Loucy (cell line): ENCODE results near the gene THADA.

Experiments used
- H2AFZ ChIP-seq: fragments of 200-600 bp; sonication (generic); 2 replicates; pipeline ENCODE4 v1.6.0; 2016; ENCODE audit warnings: antibody characterized with exemption, mild to moderate bottlenecking, low read length, moderate library complexity
- H3F3A ChIP-seq: fragments of 200-600 bp; 2 replicates; pipeline ENCODE4 v1.6.0; 2016; ENCODE audit warnings: antibody characterized with exemption, low read depth, mild to moderate bottlenecking
- H3K27me3 ChIP-seq: fragments of 200-600 bp; sonication (generic); 2 replicates; pipeline ENCODE4 v1.6.1; 2014; ENCODE audit warnings: low read length, mild to moderate bottlenecking; ENCODE audit not compliant: insufficient read depth, poor library complexity, severe bottlenecking
- H3K36me3 ChIP-seq: fragments of 200-600 bp; sonication (generic); 2 replicates; pipeline ENCODE4 v1.6.1; 2016; ENCODE audit warnings: low read length; ENCODE audit not compliant: insufficient read depth
- H3K4me1 ChIP-seq: fragments of 200-600 bp; sonication (generic); 2 replicates; pipeline ENCODE4 v1.5.1; 2014; ENCODE audit warnings: low read length, mild to moderate bottlenecking; ENCODE audit not compliant: insufficient read depth, poor library complexity, severe bottlenecking
- H3K4me2 ChIP-seq: fragments of 200-600 bp; sonication (generic); 2 replicates; pipeline ENCODE4 v1.6.0; 2014; ENCODE audit warnings: antibody characterized with exemption, low read length, low read depth, mild to moderate bottlenecking; ENCODE audit not compliant: poor library complexity, severe bottlenecking
- H3K4me3 ChIP-seq: fragments of 200-600 bp; sonication (generic); 2 replicates; pipeline ENCODE4 v1.5.1; 2014; ENCODE audit warnings: low read length, mild to moderate bottlenecking, mixed read lengths; ENCODE audit not compliant: poor library complexity, severe bottlenecking
- H3K79me2 ChIP-seq: fragments of 200-600 bp; sonication (generic); 2 replicates; pipeline ENCODE4 v1.6.1; 2014; ENCODE audit warnings: low read length; ENCODE audit not compliant: insufficient read depth
- H3K9ac ChIP-seq: fragments of 200-600 bp; sonication (generic); 2 replicates; pipeline ENCODE4 v1.6.0; 2014; ENCODE audit warnings: mild to moderate bottlenecking, low read depth, low read length, moderate library complexity; ENCODE audit not compliant: poor library complexity, severe bottlenecking
- H3K9me2 ChIP-seq: fragments of 200-600 bp; sonication (generic); replicated peaks from 2 replicates; pipeline ENCODE4 v1.6.1; 2016; ENCODE audit warnings: low read depth, low read length, mixed read lengths
- H3K9me3 ChIP-seq: fragments of 200-600 bp; sonication (generic); 2 replicates; pipeline ENCODE4 v1.6.1; 2014; ENCODE audit warnings: mild to moderate bottlenecking, antibody characterized with exemption, low read length, low read depth; ENCODE audit not compliant: insufficient read depth
- H4K20me1 ChIP-seq: fragments of 200-600 bp; sonication (generic); 2 replicates; pipeline ENCODE4 v1.6.0; 2014; ENCODE audit warnings: antibody characterized with exemption, low read length, mild to moderate bottlenecking; ENCODE audit not compliant: insufficient read depth, poor library complexity, severe bottlenecking
- EZH2phosphoT487 ChIP-seq: fragments of 200-600 bp; IDR thresholded peaks from 2 replicates; pipeline ENCODE4 v1.6.1; 2018; ENCODE audit warnings: antibody characterized with exemption, mild to moderate bottlenecking, moderate library complexity, borderline replicate concordance
- TF ChIP-seq, protein P1 (sequence below): fragments of 200-600 bp; sonication (generic); conservative IDR thresholded peaks from 2 replicates; pipeline ENCODE4 v1.5.1; 2014; ENCODE audit warnings: mild to moderate bottlenecking, antibody characterized with exemption, low read length

Gene THADA

DNA sequence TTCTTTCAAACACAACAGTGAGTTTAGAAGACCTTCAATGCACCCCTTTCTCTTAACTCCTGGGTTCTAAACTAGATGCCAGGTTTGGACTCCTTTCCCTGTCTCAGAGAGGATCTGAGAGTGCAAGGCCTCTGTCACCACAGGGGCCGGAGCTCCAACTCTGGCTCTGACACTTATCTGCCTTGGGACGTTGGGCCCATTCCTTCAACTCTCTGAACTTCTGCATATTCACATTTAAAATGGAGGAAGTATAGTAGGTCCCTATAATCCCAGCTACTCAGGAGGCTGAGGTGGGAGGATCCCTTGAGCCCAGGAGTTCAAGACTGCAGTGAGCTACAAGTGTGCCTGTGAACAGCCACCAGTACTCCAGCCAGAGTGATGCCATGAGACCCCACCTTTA is 325.4 kb downstream of the THADA start:
- Histone ChIP-seq H4K20me1 (no peaks in the 10 kb centered on the region), H3K4me3 (no peak overlapping the region), H3K9me3 (no peaks in the 10 kb centered on the region), H3K79me2 (no peaks in the 10 kb centered on the region), H2AFZ (no peak overlapping the region), H3K9me2 (no peaks in the 10 kb centered on the region), H3K4me2 (no peak overlapping the region), H3K9ac (no peak overlapping the region), H3K36me3 (no peaks in the 10 kb centered on the region), H3K4me1 (no peaks in the 10 kb centered on the region), H3F3A (no peaks in the 10 kb centered on the region), H3K27me3 (no peaks in the 10 kb centered on the region)
- TF ChIP-seq, protein P1, sequence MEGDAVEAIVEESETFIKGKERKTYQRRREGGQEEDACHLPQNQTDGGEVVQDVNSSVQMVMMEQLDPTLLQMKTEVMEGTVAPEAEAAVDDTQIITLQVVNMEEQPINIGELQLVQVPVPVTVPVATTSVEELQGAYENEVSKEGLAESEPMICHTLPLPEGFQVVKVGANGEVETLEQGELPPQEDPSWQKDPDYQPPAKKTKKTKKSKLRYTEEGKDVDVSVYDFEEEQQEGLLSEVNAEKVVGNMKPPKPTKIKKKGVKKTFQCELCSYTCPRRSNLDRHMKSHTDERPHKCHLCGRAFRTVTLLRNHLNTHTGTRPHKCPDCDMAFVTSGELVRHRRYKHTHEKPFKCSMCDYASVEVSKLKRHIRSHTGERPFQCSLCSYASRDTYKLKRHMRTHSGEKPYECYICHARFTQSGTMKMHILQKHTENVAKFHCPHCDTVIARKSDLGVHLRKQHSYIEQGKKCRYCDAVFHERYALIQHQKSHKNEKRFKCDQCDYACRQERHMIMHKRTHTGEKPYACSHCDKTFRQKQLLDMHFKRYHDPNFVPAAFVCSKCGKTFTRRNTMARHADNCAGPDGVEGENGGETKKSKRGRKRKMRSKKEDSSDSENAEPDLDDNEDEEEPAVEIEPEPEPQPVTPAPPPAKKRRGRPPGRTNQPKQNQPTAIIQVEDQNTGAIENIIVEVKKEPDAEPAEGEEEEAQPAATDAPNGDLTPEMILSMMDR, result no peak
- no peak for TF ChIP-seq EZH2phosphoT487

DNA sequence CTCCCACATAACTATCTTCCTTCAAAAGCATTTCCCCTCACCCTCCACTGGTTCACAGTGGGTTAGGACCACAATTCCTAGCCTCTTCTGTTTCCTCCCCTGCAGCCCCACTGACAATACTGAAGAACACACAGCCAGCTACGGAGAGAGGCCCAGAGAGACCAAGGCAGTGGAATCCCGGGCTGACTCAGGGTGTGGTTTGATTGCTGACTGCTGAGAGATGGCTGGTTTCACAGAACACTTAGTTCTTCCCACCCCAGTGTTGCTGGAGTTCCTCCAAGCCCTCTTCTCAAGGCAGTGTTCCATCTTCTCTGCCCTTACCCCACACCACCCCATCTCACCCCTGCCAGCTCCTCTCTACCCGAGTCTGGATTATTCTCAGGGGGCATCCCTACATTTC is 326.1 kb downstream of the THADA start:
- no peak overlapping the region for H2AFZ ChIP-seq
- H3K4me2 ChIP-seq, result no peak overlapping the region

DNA sequence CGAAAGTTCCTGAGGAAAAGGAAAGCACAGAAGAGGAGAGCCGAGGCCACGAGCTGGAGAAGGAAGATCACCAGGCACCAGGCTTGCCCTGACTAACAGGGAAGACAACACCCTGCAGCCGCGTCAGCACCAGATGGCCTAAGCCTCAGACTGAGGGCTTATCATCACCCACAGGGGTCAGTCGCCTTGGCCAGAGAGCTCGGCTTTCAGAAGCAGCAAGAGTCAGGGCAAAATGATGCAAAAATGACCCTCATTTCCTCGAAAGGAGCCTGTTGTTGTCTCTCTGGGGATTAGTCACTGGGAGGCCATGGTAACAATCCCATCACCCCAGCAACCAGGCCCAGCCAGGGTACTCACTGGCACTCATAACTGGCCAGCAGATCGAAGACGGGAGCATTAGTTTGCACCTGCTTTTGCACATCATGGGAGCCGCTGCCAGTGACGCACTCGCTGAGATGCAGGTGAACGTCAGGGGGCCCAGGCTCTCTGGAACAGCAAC is 326.7 kb downstream of the THADA start:
- TF ChIP-seq, protein P1, result no peak
- TF ChIP-seq EZH2phosphoT487, result no peak
- Histone ChIP-seq H3F3A (no peaks in the 10 kb centered on the region), H3K9ac (no peak overlapping the region), H2AFZ (no peak overlapping the region), H3K4me1 (no peaks in the 10 kb centered on the region), H3K36me3 (no peaks in the 10 kb centered on the region), H3K9me2 (no peaks in the 10 kb centered on the region), H3K79me2 (no peaks in the 10 kb centered on the region), H4K20me1 (no peaks in the 10 kb centered on the region), H3K9me3 (no peaks in the 10 kb centered on the region), H3K4me2 (no peak overlapping the region), H3K4me3 (no peak overlapping the region), H3K27me3 (no peaks in the 10 kb centered on the region)

More for the DNA sequence above, 326.1 kb downstream of the THADA start:
- Histone ChIP-seq H3F3A (no peaks in the 10 kb centered on the region), H3K9me2 (no peaks in the 10 kb centered on the region), H3K36me3 (no peaks in the 10 kb centered on the region), H3K4me1 (no peaks in the 10 kb centered on the region), H3K4me3 (no peak overlapping the region), H3K9ac (no peak overlapping the region), H3K9me3 (no peaks in the 10 kb centered on the region), H3K27me3 (no peaks in the 10 kb centered on the region), H4K20me1 (no peaks in the 10 kb centered on the region), H3K79me2 (no peaks in the 10 kb centered on the region)
- TF ChIP-seq EZH2phosphoT487, result no peak
- TF ChIP-seq, protein P1, result no peak
